K562 (cell line): ENCODE data around the gene TTC24. TPM values are rescaled to one million over a fixed set of nuclear protein-coding genes. Genes with fewer than 3 reads are reported as not detected.

Experiments
- ATAC-seq: fragments of 200-7000 bp; cut with Tn5 transposase; 3 replicates; pipeline ENCODE4 v1.9.1; 2020; ENCODE audit warnings: moderate library complexity
- BruUV-seq: library from RNA; stranded (reverse); fragments of 400-500 nt; replicated peaks from 2 replicates; lab custom pipeline; 2021; lab: Mats Ljungman, UMichigan
- CTCF ChIA-PET: fragments of 300-600 bp; formaldehyde crosslinking; extraction: SDS; loops from one replicate; lab custom pipeline; 2021; ENCODE audit warnings: low intra/inter-chr PET ratio; lab: Yijun Ruan, JAX
- POLR2A ChIA-PET: fragments of 300-600, 350-650 bp; sonication (Branson Sonifier 250); formaldehyde crosslinking; extraction: SDS; loops from one replicate; lab custom pipeline; 2021; ENCODE audit warnings: antibody characterized with exemption, inconsistent platforms; lab: Yijun Ruan, JAX
- DNase-seq, 4 experiments: peaks; one replicate each; pipeline versions ENCODE4 v3.0.0 to v3.0.0-alpha.2; 2011 to 2018; ENCODE audit warnings: low spot score in 3 of 4, mixed read lengths in 3 of 4; ENCODE audit errors: extremely low read depth in 1 of 4
- FAIRE-seq: peaks from 2 replicates; lab custom pipeline; 2011; peaks lifted over from hg19 to GRCh38; lab: Jason Lieb, UNC
- H2AFZ ChIP-seq: 2 replicates; pipeline ENCODE4 v1.6.0; 2011; ENCODE audit warnings: low read depth, low read length, control low read depth, inconsistent platforms
- H3K27ac ChIP-seq: fragments of 200-600 bp; 3 replicates; pipeline ENCODE4 v1.8.0; 2011; ENCODE audit warnings: low read depth, mild to moderate bottlenecking, control low read depth, inconsistent platforms, low read length, moderate library complexity, mixed read lengths; ENCODE audit errors: extremely low read depth
- H3K27me3 ChIP-seq, 2 experiments: fragments of 300-600 bp in 1 of 2; 2 replicates in 1 of 2; 3 replicates in 1 of 2; pipeline versions ENCODE4 v1.6.0 to v1.8.0; 2011; ENCODE audit warnings: inconsistent platforms in 2 of 2, low read length in 2 of 2, mild to moderate bottlenecking in 1 of 2, mixed read lengths in 1 of 2, moderate library complexity in 1 of 2; ENCODE audit not compliant: control insufficient read depth in 2 of 2, insufficient read depth in 2 of 2
- H3K36me3 ChIP-seq: fragments of 300-600 bp; 3 replicates; pipeline ENCODE4 v1.8.0; 2011; ENCODE audit warnings: mild to moderate bottlenecking, low read length, inconsistent platforms; ENCODE audit not compliant: control insufficient read depth, insufficient read depth
- H3K4me1 ChIP-seq, 2 experiments: fragments of 200-600 bp in 1 of 2; replicated peaks in 1 of 2; 2 replicates in 1 of 2; 3 replicates in 1 of 2; pipeline versions ENCODE4 v1.5.1 to v1.8.0; 2011; ENCODE audit warnings: inconsistent platforms in 2 of 2, low read length in 2 of 2, mild to moderate bottlenecking in 1 of 2, mixed read lengths in 1 of 2, moderate library complexity in 1 of 2; ENCODE audit not compliant: control insufficient read depth in 2 of 2, insufficient read depth in 2 of 2
- H3K4me2 ChIP-seq: 2 replicates; pipeline ENCODE4 v1.6.1; 2011; ENCODE audit warnings: low read length, control low read depth, inconsistent platforms, mixed read lengths; ENCODE audit not compliant: insufficient read depth
- H3K4me3 ChIP-seq: fragments of 200-600 bp; sonication (generic), shearing (Covaris generic); 2 replicates; pipeline ENCODE4 v1.5.1; 2016; ENCODE audit warnings: control low read depth, inconsistent platforms
- H3K79me2 ChIP-seq: fragments of 200-600 bp; 3 replicates; pipeline ENCODE4 v1.8.0; 2011; ENCODE audit warnings: low read length, inconsistent platforms; ENCODE audit not compliant: control insufficient read depth, insufficient read depth
- H3K9ac ChIP-seq, 2 experiments: 2 replicates each; pipeline versions ENCODE4 v1.6.0 to v1.6.1; 2011; ENCODE audit warnings: low read depth in 2 of 2, low read length in 2 of 2, control low read depth in 1 of 2, inconsistent platforms in 1 of 2, mild to moderate bottlenecking in 1 of 2, mixed read lengths in 1 of 2; ENCODE audit not compliant: insufficient read depth in 1 of 2
- H3K9me1 ChIP-seq: one replicate; pipeline ENCODE4 v1.6.0; 2011; ENCODE audit warnings: inconsistent platforms, mild to moderate bottlenecking, low read length, moderate library complexity; ENCODE audit not compliant: control insufficient read depth, insufficient read depth
- H3K9me3 ChIP-seq: replicated peaks from 2 replicates; pipeline ENCODE4 v1.5.1; 2011; ENCODE audit warnings: low read depth, low read length, inconsistent platforms; ENCODE audit not compliant: control insufficient read depth, insufficient read depth
- H4K20me1 ChIP-seq: replicated peaks from 2 replicates; pipeline ENCODE4 v1.6.1; 2011; ENCODE audit warnings: low read length, inconsistent platforms, mixed read lengths; ENCODE audit not compliant: control insufficient read depth, insufficient read depth
- POLR2AphosphoS2 ChIP-seq: IDR thresholded peaks from 2 replicates; pipeline ENCODE4 v1.6.1; 2012; ENCODE audit warnings: low read length, improper control_type of control experiment
- RFX5 ChIP-seq: IDR thresholded peaks from 2 replicates; pipeline ENCODE4 v1.6.1; 2011; ENCODE audit warnings: low read depth, mild to moderate bottlenecking, improper control_type of control experiment, low read length
- ZNF668 ChIP-seq: fragments of 250-450 bp; sonication (Bioruptor Pico); IDR thresholded peaks from 2 replicates; pipeline ENCODE4 v1.8.0; 2022; ENCODE audit warnings: mild to moderate bottlenecking, inconsistent platforms
- WGBS: fragments of 100-300 bp; shearing (Covaris generic); methylation state at CpG from one replicate; pipeline ENCODE4 v1.1.6; 2016; ENCODE audit warnings: low coverage, mixed read lengths; ENCODE audit not compliant: insufficient coverage; ENCODE audit errors: missing lambda C conversion rate; 5-methylcytosine and 5-hydroxymethylcytosine counted together
- in situ Hi-C: fragments of 300-500 bp; cut with MboI; formaldehyde crosslinking; loops from 4 replicates; pipeline ENCODE4 v1.15.0; 2018; ENCODE audit warnings: inconsistent platforms, mixed read lengths
- intact Hi-C: fragments of 100-400 bp; cut with micrococcal nuclease; formaldehyde crosslinking; loops from 2 replicates; pipeline ENCODE4 v1.14.2; 2022
- polyA plus RNA-seq, 8 experiments: library from polyadenylated mRNA; depleted of rRNA in 4 of 8; stranded (reverse) in 5 of 8; unstranded in 3 of 8; fragments of >200 nt; fragmentation: Nextera tagmentation in 2 of 8; fragmentation: Illumina TruSeq in 1 of 8; extraction: Ambion mirVana in 2 of 8; extraction: Trizol in 1 of 8; gene quantifications; 2 replicates each; pipeline versions ENCODE4 v1.2.1 to v1.2.3, GENCODE V29; 2011 to 2014; ENCODE audit warnings: inconsistent platforms in 1 of 8, missing spikeins in 1 of 8
- total RNA-seq, 7 experiments: library from RNA; depleted of rRNA in 6 of 7; stranded (reverse); fragments of >200 nt in 6 of 7; fragmentation: Illumina TruSeq in 2 of 7; extraction: Trizol in 2 of 7; gene quantifications; 2 replicates each; pipeline versions ENCODE4 v1.2.1 to v1.2.3, GENCODE V29; 2011 to 2021; ENCODE audit warnings: low replicate concordance in 1 of 7
- TF ChIP-seq, protein P1 (sequence below), 2 experiments: fragments of 450-650 bp; formaldehyde crosslinking in 1 of 2; IDR thresholded peaks; 2 replicates each; pipeline versions ENCODE4 v1.4.0 to v1.6.1; 2014 to 2020; ENCODE audit warnings: mild to moderate bottlenecking in 2 of 2, borderline replicate concordance in 1 of 2, low read depth in 1 of 2
- TF ChIP-seq, protein P2 (sequence below): fragments of 250-450 bp; sonication (Bioruptor Pico); IDR thresholded peaks from 2 replicates; pipeline ENCODE4 v1.8.0; 2022; ENCODE audit warnings: moderate library complexity, mild to moderate bottlenecking, inconsistent platforms

Gene TTC24
- total and polyA plus RNA-seq, 9 of the 15 experiments (the other 6 are each of a cell fraction or from before 2014, with no cell fraction given): not detected

DNA sequence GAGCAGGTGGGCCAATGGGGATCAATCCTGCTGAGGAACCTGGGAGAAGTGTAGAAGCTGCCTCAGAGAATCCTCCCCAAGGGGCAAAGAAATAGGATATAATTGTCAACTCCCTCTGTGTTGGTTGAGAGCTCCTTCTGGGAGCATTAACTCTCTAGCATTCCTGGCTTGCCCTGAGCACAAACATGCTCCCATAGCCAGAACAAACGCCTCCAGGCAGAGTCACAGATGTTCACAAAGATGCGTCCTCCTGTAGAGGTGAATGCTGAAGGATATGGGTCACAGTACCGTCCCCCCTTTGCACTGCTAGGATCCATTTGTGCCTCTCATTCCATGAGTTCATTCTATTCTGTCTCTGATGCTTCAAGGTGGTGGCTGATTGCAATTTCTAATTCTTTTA is 52.8 kb downstream of the TTC24 start:
- Histone ChIP-seq H3K9me3 (no peaks in the 10 kb centered on the region), H2AFZ (no peak overlapping the region), H3K4me2 (no peak overlapping the region), H3K27ac (no peak overlapping the region), H3K27me3 (peaks cover 20% of the 10 kb centered on the region in 2 experiments; a peak in 4 of 5 replicates), H3K36me3 (no peaks in the 10 kb centered on the region), H3K9ac (no peak overlapping the region), H3K79me2 (no peaks in the 10 kb centered on the region), H3K4me1 (peaks cover 0 to 3% of the 10 kb centered on the region in 2 experiments; a peak in 1 of 5 replicates), H4K20me1 (0 out of 2 replicates have a peak, but pooled peaks cover 3% of the 10 kb centered on the region), H3K9me1 (no peaks in the 10 kb centered on the region), H3K4me3 (no peak overlapping the region)
- in situ Hi-C loops: no loop called here
- no peak for ATAC-seq
- no peak for DNase-seq
- ChIA-PET CTCF (no interaction called here), POLR2A (interaction anchor here (0.6 to 3.3 kb wide), 3 partner anchors 9 to 227 kb away, joined by 3 to 21 read pairs (median 3); partner anchors contain the start of gene BCAN)
- BruUV-seq: no TSS peak
- intact Hi-C loops: no loop called here
- TF ChIP-seq, protein P1, sequence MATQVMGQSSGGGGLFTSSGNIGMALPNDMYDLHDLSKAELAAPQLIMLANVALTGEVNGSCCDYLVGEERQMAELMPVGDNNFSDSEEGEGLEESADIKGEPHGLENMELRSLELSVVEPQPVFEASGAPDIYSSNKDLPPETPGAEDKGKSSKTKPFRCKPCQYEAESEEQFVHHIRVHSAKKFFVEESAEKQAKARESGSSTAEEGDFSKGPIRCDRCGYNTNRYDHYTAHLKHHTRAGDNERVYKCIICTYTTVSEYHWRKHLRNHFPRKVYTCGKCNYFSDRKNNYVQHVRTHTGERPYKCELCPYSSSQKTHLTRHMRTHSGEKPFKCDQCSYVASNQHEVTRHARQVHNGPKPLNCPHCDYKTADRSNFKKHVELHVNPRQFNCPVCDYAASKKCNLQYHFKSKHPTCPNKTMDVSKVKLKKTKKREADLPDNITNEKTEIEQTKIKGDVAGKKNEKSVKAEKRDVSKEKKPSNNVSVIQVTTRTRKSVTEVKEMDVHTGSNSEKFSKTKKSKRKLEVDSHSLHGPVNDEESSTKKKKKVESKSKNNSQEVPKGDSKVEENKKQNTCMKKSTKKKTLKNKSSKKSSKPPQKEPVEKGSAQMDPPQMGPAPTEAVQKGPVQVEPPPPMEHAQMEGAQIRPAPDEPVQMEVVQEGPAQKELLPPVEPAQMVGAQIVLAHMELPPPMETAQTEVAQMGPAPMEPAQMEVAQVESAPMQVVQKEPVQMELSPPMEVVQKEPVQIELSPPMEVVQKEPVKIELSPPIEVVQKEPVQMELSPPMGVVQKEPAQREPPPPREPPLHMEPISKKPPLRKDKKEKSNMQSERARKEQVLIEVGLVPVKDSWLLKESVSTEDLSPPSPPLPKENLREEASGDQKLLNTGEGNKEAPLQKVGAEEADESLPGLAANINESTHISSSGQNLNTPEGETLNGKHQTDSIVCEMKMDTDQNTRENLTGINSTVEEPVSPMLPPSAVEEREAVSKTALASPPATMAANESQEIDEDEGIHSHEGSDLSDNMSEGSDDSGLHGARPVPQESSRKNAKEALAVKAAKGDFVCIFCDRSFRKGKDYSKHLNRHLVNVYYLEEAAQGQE (IDR thresholded peaks at IDR 0.05; ENCODE audit: borderline replicate concordance): no peak
- TF ChIP-seq, protein P1 (CRISPR knock-in tag; IDR thresholded peaks at IDR 0.05; ENCODE audit: low read depth): no peak
- no peak for TF ChIP-seq POLR2AphosphoS2
- no peak for TF ChIP-seq RFX5
- no peak for TF ChIP-seq ZNF668 (CRISPR knock-in tag)
- TF ChIP-seq, protein P2, sequence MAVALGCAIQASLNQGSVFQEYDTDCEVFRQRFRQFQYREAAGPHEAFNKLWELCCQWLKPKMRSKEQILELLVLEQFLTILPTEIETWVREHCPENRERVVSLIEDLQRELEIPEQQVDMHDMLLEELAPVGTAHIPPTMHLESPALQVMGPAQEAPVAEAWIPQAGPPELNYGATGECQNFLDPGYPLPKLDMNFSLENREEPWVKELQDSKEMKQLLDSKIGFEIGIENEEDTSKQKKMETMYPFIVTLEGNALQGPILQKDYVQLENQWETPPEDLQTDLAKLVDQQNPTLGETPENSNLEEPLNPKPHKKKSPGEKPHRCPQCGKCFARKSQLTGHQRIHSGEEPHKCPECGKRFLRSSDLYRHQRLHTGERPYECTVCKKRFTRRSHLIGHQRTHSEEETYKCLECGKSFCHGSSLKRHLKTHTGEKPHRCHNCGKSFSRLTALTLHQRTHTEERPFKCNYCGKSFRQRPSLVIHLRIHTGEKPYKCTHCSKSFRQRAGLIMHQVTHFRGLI (CRISPR knock-in tag): no peak
- no peak for FAIRE-seq
- 0% methylated on average over 3 of the region's 3 CpGs for WGBS
